ENCODE measurements around the gene ACACA.

The ACACA gene

GRCh38 chr17:37382056-37382455 is 24.6 kb downstream of the ACACA start:
- TF ChIP-seq CTCF (conservative IDR thresholded peaks at IDR 0.05; ENCODE audit: low read depth, low read length) = no peak
- DNase-seq (ENCODE audit: low read depth) = no peak
- no peak overlapping the region for H3K4me3 ChIP-seq (ENCODE audit: low read length)

GRCh38 chr17:37375706-37376105 is 30.9 kb downstream of the ACACA start, which contains the start of gene C17orf78:
TSS of gene C17orf78 (plus strand) at chr17:37375985. CDS start at chr17:37376093, 108 bp downstream.
- no peak for DNase-seq (ENCODE audit: low read depth)
- TF ChIP-seq CTCF (conservative IDR thresholded peaks at IDR 0.05; ENCODE audit: low read depth, low read length) = no peak
- H3K4me3 ChIP-seq (ENCODE audit: low read length) = no peak within 1 kb of the TSS

GRCh38 chr17:37373530-37374159 is 33.0 kb downstream of the ACACA start:
- DNase-seq (ENCODE audit: low read depth) = peak; percentile 55
- H3K4me3 ChIP-seq (ENCODE audit: low read length) = no peak overlapping the region
- TF ChIP-seq CTCF (conservative IDR thresholded peaks at IDR 0.05; ENCODE audit: low read depth, low read length) = peak; percentile 100

GRCh38 chr17:37368577-37368976 is 38.1 kb downstream of the ACACA start:
- no peak for DNase-seq (ENCODE audit: low read depth)
- TF ChIP-seq CTCF (conservative IDR thresholded peaks at IDR 0.05; ENCODE audit: low read depth, low read length) = no peak

GRCh38 chr17:37365589-37365988 is 41.0 kb downstream of the ACACA start:
- no peak overlapping the region for H3K4me3 ChIP-seq (ENCODE audit: low read length)
- no peak for TF ChIP-seq CTCF (conservative IDR thresholded peaks at IDR 0.05; ENCODE audit: low read depth, low read length)
- DNase-seq (ENCODE audit: low read depth) = no peak

More at GRCh38 chr17:37368577-37368976, 38.1 kb downstream of the ACACA start:
- H3K4me3 ChIP-seq (ENCODE audit: low read length) = no peak overlapping the region

- no peak for DNase-seq (ENCODE audit: low read depth)
- H3K4me3 ChIP-seq (ENCODE audit: low read length) = no peak overlapping the region
- TF ChIP-seq CTCF (conservative IDR thresholded peaks at IDR 0.05; ENCODE audit: low read depth, low read length) = no peak
These were observed 45.1 kb downstream of the ACACA start for GRCh38 chr17:37361543-37361942.

GRCh38 chr17:37360632-37361031 is 46.0 kb downstream of the ACACA start:
- DNase-seq (ENCODE audit: low read depth) = no peak
- TF ChIP-seq CTCF (conservative IDR thresholded peaks at IDR 0.05; ENCODE audit: low read depth, low read length) = no peak
- no peak overlapping the region for H3K4me3 ChIP-seq (ENCODE audit: low read length)

Data from retinal pigment epithelial cell (primary cell).